Calu3 (cell line): ENCODE results near the gene CD209. TPM values are rescaled to one million over a fixed set of nuclear protein-coding genes. Genes with fewer than 3 reads are reported as not detected.

Source experiments
- BruUV-seq: library from RNA; stranded (reverse); fragments of 400-500 nt; replicated peaks from 2 replicates; lab custom pipeline; 2021; lab: Mats Ljungman, UMichigan
- CTCF ChIA-PET: fragments of 300-600 bp; sonication (Branson Sonifier 250); formaldehyde crosslinking; loops from one replicate; lab custom pipeline; 2022; ENCODE audit warnings: antibody characterized with exemption; lab: Charles Lee
- DNase-seq: peaks from one replicate; pipeline ENCODE4 v3.0.0; 2022
- H3K27ac Mint-ChIP-seq: one replicate; pipeline ENCODE4 v1.8.0; 2022; ENCODE audit warnings: mixed read lengths; ENCODE audit not compliant: unreplicated experiment
- H3K27me3 Mint-ChIP-seq: one replicate; pipeline ENCODE4 v1.8.0; 2022; ENCODE audit warnings: mixed read lengths; ENCODE audit not compliant: unreplicated experiment
- H3K36me3 Mint-ChIP-seq: one replicate; pipeline ENCODE4 v1.8.0; 2022; ENCODE audit warnings: mild to moderate bottlenecking, moderate library complexity, mixed read lengths; ENCODE audit not compliant: insufficient read depth, unreplicated experiment
- H3K4me1 Mint-ChIP-seq: one replicate; pipeline ENCODE4 v1.8.0; 2022; ENCODE audit warnings: mild to moderate bottlenecking, low read depth, mixed read lengths; ENCODE audit not compliant: unreplicated experiment
- H3K4me3 Mint-ChIP-seq: one replicate; pipeline ENCODE4 v1.8.0; 2022; ENCODE audit warnings: mild to moderate bottlenecking, low read depth, moderate library complexity, mixed read lengths; ENCODE audit not compliant: unreplicated experiment
- H3K9me3 Mint-ChIP-seq: one replicate; pipeline ENCODE4 v1.8.0; 2022; ENCODE audit warnings: low read depth, mixed read lengths; ENCODE audit not compliant: unreplicated experiment
- intact Hi-C: fragments of 100-400 bp; cut with micrococcal nuclease; formaldehyde crosslinking; loops from one replicate; pipeline ENCODE4 v1.10.0; 2022; ENCODE audit not compliant: unreplicated experiment
- total RNA-seq: library from RNA; stranded (reverse); gene quantifications from 2 replicates; pipeline ENCODE4 v1.2.3, GENCODE V29; 2022
- TF ChIP-seq, protein P1 (sequence below): fragments of 200-600 bp; IDR thresholded peaks from one replicate; pipeline ENCODE4 v1.8.0; 2022; ENCODE audit warnings: antibody characterized with exemption; ENCODE audit not compliant: unreplicated experiment

CD209 gene
- total RNA-seq, 1 experiment from 2014 or later: not detected

DNA sequence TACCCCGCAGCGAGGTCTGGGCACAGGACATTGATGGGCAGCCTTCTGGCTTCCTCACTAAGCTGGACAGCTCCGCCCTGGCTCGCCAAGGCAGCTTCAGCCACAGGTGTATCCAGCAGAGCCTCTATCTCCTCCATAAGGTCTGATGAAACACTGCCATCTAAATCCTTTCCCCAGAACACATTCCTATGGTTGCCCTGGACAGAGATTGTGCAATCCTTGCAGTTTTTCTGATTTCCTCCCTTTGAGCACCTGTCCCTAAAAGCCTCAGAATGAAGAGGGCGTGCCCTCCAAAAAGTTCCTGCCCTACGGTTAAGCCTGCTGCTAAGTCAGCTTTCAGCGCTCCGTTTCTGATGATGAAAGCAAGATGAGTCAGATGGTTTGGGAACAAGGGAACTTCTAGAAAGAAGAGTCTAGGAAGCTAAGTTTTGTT lies 36.7 kb upstream of the CD209 start:
- peak; percentile 50 for DNase-seq
- H3K36me3 Mint-ChIP-seq: no peaks in the 10 kb centered on the region
- H3K27ac Mint-ChIP-seq: peak overlapping the region; percentile 8
- TF ChIP-seq, protein P1, sequence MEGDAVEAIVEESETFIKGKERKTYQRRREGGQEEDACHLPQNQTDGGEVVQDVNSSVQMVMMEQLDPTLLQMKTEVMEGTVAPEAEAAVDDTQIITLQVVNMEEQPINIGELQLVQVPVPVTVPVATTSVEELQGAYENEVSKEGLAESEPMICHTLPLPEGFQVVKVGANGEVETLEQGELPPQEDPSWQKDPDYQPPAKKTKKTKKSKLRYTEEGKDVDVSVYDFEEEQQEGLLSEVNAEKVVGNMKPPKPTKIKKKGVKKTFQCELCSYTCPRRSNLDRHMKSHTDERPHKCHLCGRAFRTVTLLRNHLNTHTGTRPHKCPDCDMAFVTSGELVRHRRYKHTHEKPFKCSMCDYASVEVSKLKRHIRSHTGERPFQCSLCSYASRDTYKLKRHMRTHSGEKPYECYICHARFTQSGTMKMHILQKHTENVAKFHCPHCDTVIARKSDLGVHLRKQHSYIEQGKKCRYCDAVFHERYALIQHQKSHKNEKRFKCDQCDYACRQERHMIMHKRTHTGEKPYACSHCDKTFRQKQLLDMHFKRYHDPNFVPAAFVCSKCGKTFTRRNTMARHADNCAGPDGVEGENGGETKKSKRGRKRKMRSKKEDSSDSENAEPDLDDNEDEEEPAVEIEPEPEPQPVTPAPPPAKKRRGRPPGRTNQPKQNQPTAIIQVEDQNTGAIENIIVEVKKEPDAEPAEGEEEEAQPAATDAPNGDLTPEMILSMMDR: no peak
- H3K27me3 Mint-ChIP-seq: peaks cover 64% of the 10 kb centered on the region
- no peaks in the 10 kb centered on the region for H3K9me3 Mint-ChIP-seq
- H3K4me1 Mint-ChIP-seq: peaks cover 9% of the 10 kb centered on the region
- CTCF ChIA-PET: interaction anchor here (0.7 to 1.0 kb wide), 4 partner anchors 15 to 189 kb away, joined by 3 to 4 read pairs (median 3); partner anchors contain the start of gene TRAPPC5
- no peak overlapping the region for H3K4me3 Mint-ChIP-seq
- intact Hi-C loops: no loop called here
- BruUV-seq: no TSS peak

DNA sequence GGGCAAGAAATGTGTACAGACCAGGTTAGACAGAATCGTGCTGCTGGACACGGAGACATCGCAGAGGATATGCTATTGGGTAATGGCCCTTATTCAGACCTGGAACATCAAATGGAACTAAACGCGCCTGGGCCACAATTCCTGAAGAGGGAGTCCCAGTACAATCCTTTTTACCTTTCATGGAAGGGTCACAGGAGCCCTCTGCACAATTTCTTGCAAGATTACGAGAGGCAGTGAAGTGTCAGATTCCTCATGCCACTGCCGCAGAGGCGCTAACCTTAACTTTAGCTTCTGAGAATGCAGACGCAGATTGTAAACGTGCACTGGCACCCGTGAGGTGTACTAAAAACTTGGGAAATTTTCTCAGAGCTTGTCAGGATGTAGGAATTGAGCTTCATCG lies 33.8 kb upstream of the CD209 start:
- H3K27ac Mint-ChIP-seq: no peak overlapping the region
- intact Hi-C loops: no loop called here
- TF ChIP-seq, protein P1: no peak
- H3K27me3 Mint-ChIP-seq: peaks cover 79% of the 10 kb centered on the region
- CTCF ChIA-PET: no interaction called here
- BruUV-seq: no TSS peak
- peaks cover 9% of the 10 kb centered on the region for H3K4me1 Mint-ChIP-seq
- H3K36me3 Mint-ChIP-seq: no peaks in the 10 kb centered on the region
- H3K4me3 Mint-ChIP-seq: no peak overlapping the region
- no peaks in the 10 kb centered on the region for H3K9me3 Mint-ChIP-seq
- no peak for DNase-seq

DNA sequence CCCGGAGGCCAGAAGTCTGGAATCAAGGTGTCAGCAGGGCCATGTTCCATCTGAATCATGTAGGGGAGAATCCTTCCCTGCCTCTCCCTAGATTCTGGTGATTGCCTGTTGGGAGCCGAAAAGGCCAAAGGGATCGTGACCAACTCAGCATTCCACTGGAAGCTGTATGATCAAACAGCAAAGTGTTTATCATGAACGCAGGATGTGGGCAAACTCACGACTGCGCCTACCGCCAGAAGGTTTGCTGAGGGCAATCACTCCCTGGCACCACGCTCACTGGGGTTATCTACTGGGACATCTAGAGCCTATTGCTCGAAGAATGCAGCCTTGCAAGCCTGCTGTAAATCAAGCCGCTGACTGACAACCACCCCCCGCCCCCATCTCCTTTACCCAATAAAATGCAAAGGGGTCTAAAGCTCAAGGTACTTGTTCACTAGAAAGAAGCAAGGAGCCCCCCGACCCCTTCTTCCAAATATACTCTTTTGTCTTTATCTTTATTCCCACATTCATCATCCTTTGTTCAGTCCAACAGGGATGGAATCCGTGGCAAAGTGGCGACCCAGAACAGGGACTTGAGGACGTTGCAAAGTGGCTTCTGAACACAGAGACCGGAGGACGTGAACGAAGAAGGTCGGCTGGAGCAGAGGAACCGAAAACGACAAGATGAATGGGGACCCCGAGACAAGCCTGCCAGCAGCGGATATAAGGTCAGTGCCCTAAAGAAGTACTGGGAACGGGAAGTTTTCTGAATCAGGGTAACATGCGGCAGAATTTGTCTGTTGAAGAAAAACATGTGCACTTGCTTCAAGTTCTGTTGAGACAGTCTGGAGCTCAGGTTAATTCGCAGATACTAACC lies 32.5 kb upstream of the CD209 start:
- CTCF ChIA-PET: no interaction called here
- intact Hi-C loops: no loop called here
- TF ChIP-seq, protein P1: no peak
- no peaks in the 10 kb centered on the region for H3K36me3 Mint-ChIP-seq
- no peak overlapping the region for H3K4me3 Mint-ChIP-seq
- DNase-seq: no peak
- no peak overlapping the region for H3K27ac Mint-ChIP-seq
- peaks cover 92% of the 10 kb centered on the region for H3K27me3 Mint-ChIP-seq
- H3K4me1 Mint-ChIP-seq: peaks cover 9% of the 10 kb centered on the region
- no peaks in the 10 kb centered on the region for H3K9me3 Mint-ChIP-seq
- no TSS peak for BruUV-seq

DNA sequence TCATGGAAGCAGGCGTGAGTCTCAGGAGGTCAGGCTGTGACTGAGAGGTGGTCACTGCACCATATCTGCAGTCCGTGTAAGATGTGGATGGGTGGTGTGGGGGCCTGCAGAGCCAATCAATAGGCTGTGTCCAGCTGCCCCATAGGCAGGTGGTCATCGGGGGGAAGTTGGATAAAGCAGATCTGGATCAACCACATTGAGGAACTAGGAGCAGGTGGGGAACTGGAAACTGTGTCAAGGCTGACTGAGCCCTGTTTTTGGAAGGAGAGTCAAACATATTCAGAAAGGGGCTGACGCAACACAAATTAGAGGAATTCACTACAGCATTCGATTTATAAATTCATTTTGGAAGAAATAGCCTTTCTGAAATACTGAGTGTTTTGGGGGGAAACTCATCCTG lies 30.7 kb upstream of the CD209 start:
- Mint-ChIP-seq H3K27me3 (peaks cover 81% of the 10 kb centered on the region), H3K36me3 (no peaks in the 10 kb centered on the region), H3K4me1 (peaks cover 2% of the 10 kb centered on the region), H3K27ac (no peak overlapping the region), H3K4me3 (no peak overlapping the region), H3K9me3 (no peaks in the 10 kb centered on the region)
- TF ChIP-seq, protein P1: no peak
- CTCF ChIA-PET: no interaction called here
- intact Hi-C loops: no loop called here
- no peak for DNase-seq
- no TSS peak for BruUV-seq
